ENCODE results near the gene C13orf46.

DNA sequence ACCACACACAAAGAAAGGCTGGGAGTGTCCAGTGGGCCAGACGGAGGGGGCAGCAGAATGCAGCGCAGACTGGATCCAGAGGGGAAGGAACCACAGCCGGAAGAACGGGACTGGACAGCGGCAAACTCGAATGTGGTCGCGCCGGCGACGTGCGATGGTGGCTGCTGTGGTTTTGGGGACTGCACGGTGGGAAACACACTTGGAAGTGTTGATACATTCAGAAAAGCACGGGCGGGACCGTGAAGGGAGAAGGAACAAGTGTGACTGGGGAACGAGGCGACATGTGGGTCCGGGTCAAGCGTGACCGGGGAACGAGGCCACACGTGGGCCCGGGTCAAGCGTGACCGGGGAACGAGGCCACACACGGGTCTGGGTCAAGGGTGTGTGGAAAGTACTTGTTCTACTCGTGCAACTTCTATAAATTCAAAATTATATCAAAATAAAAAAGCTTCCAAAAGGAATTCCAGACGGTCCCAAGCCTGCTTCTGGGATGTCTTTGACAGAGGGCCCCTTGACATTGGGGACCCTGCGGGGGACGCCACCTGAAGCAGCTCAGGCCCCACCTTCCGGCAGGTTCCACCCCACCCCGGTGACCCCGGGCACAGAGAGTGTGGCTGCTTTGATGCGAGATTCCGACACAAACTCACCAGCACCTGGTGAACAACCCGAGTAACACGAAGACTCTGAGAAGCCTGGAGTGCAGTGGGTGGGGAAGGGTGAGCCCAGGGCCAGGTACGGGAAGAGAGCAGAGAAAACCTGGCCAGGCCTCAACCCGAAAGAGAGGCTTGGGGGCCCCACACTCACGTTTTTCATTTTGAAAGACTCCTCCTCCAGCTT lies 25.1 kb upstream of the C13orf46 start:
- no peak for TF ChIP-seq POLR2AphosphoS5 (IDR thresholded peaks at IDR 0.05; ENCODE audit: low read depth, low read length)
- TF ChIP-seq POLR2A (IDR thresholded peaks at IDR 0.05; ENCODE audit: low read depth, low read length) = no peak
- TF ChIP-seq TAF1 (IDR thresholded peaks at IDR 0.05; ENCODE audit: borderline replicate concordance, low read depth, low read length) = no peak

Data from GM12892 (cell line).